ENCODE data around the gene TYMP.

DNA sequence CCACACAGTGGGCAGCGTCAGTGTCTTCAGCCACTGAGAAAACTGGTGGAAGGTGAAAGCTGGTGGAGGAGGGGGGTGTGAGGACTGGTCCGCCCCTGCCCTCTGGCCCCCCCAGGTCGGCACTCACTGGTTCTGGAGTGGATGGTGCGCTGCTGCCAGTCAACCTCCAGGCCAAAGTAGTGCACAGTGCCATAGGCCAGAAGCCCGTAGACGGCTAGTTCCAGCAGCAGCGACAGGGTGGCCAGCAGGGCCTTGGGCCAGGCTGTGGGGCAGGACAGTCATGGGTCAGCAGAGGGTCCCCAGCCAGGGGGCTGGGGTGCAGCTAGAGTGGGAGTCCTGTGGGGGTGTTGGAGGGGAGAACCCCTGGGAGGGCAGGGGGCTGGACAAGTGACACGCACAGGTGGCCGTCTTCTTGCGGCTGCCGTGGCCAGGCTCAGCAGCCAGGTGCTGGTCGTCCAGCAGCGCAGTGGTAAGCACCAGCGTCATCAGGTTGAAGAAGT, 24.5 kb downstream of the TYMP start:
- TF ChIP-seq PAX5 (IDR thresholded peaks at IDR 0.05; ENCODE audit: insufficient read depth, low read length, severe bottlenecking) (no peak), POLR2A (IDR thresholded peaks at IDR 0.05; ENCODE audit: low read depth, low read length) (no peak), TAF1 (IDR thresholded peaks at IDR 0.05; ENCODE audit: low read depth, low read length) (no peak), POLR2AphosphoS5 (IDR thresholded peaks at IDR 0.05; ENCODE audit: low read depth, low read length) (no peak), POU2F2 (IDR thresholded peaks at IDR 0.05; ENCODE audit: low read depth, low read length) (no peak)
